IMR-90 (cell line): ENCODE results near the gene SH3BP4.

Source experiments
- BHLHE40 ChIP-seq: fragments of 150-350 bp; IDR thresholded peaks from 2 replicates; pipeline ENCODE4 v1.6.1; 2016; ENCODE audit warnings: mild to moderate bottlenecking, low read depth, low read length
- CHD1 ChIP-seq: IDR thresholded peaks from 2 replicates; pipeline ENCODE4 v1.6.1; 2012; ENCODE audit warnings: low read depth, low read length, improper control_type of control experiment
- CTCF ChIP-seq: conservative IDR thresholded peaks from 2 replicates; pipeline ENCODE4 v1.5.1; 2012; ENCODE audit warnings: mild to moderate bottlenecking, low read depth, low read length, improper control_type of control experiment
- MAFK ChIP-seq: IDR thresholded peaks from 2 replicates; pipeline ENCODE4 v1.6.1; 2012; ENCODE audit warnings: low read depth, low read length, improper control_type of control experiment
- MAZ ChIP-seq: IDR thresholded peaks from 2 replicates; pipeline ENCODE4 v1.6.1; 2012; ENCODE audit warnings: low read depth, mild to moderate bottlenecking, low read length, improper control_type of control experiment, moderate library complexity, borderline replicate concordance
- POLR2A ChIP-seq: IDR thresholded peaks from 2 replicates; pipeline ENCODE4 v1.6.1; 2012; ENCODE audit warnings: mild to moderate bottlenecking, low read depth, low read length
- RAD21 ChIP-seq: IDR thresholded peaks from 2 replicates; pipeline ENCODE4 v1.6.1; 2012; ENCODE audit warnings: low read length, improper control_type of control experiment
- RCOR1 ChIP-seq: IDR thresholded peaks from 2 replicates; pipeline ENCODE4 v1.6.1; 2012; ENCODE audit warnings: mild to moderate bottlenecking, low read length, improper control_type of control experiment; ENCODE audit not compliant: insufficient replicate concordance
- RFX5 ChIP-seq: IDR thresholded peaks from 2 replicates; pipeline ENCODE4 v1.8.0; 2012; ENCODE audit warnings: low read depth, mild to moderate bottlenecking, low read length, moderate library complexity
- TF ChIP-seq, protein P1 (sequence below): fragments of 150-350 bp; IDR thresholded peaks from 2 replicates; pipeline ENCODE4 v1.6.1; 2017; ENCODE audit warnings: mild to moderate bottlenecking, antibody characterized with exemption, low read length, low read depth
- TF ChIP-seq, protein P2 (sequence below): fragments of 150-350 bp; IDR thresholded peaks from 2 replicates; pipeline ENCODE4 v1.6.1; 2016; ENCODE audit warnings: low read depth, mild to moderate bottlenecking, low read length, moderate library complexity, borderline replicate concordance

DNA sequence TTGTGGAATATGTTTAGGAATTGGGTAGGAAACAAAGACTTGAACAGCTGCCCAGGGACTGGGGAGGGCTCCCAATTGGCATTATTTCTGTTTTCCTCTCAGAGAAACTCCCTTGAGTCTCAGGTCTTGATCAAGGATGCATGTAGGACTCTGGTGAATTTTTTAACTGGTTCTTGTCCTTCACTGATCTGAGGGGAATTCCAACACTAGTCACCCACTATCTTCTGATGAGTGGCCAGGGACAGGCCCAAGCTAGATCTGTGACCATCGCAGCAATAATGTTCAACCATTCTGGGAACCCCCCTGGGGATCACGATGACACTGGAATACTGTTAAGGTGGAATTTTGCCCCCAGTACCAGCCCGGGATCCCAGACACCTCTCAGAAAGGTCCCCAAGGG lies 132.0 kb downstream of the SH3BP4 start:
- TF ChIP-seq MAZ, result no peak
- TF ChIP-seq RAD21, result no peak
- no peak for TF ChIP-seq BHLHE40
- TF ChIP-seq CTCF, result no peak
- TF ChIP-seq, protein P1, sequence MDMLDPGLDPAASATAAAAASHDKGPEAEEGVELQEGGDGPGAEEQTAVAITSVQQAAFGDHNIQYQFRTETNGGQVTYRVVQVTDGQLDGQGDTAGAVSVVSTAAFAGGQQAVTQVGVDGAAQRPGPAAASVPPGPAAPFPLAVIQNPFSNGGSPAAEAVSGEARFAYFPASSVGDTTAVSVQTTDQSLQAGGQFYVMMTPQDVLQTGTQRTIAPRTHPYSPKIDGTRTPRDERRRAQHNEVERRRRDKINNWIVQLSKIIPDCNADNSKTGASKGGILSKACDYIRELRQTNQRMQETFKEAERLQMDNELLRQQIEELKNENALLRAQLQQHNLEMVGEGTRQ, result no peak
- TF ChIP-seq POLR2A, result no peak
- no peak for TF ChIP-seq CHD1
- no peak for TF ChIP-seq RCOR1
- TF ChIP-seq, protein P2, sequence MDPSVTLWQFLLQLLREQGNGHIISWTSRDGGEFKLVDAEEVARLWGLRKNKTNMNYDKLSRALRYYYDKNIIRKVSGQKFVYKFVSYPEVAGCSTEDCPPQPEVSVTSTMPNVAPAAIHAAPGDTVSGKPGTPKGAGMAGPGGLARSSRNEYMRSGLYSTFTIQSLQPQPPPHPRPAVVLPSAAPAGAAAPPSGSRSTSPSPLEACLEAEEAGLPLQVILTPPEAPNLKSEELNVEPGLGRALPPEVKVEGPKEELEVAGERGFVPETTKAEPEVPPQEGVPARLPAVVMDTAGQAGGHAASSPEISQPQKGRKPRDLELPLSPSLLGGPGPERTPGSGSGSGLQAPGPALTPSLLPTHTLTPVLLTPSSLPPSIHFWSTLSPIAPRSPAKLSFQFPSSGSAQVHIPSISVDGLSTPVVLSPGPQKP, result no peak
- TF ChIP-seq MAFK, result no peak
- TF ChIP-seq RFX5, result no peak
